Measurements from ENCODE around the gene ANXA4.

ANXA4 gene

DNA sequence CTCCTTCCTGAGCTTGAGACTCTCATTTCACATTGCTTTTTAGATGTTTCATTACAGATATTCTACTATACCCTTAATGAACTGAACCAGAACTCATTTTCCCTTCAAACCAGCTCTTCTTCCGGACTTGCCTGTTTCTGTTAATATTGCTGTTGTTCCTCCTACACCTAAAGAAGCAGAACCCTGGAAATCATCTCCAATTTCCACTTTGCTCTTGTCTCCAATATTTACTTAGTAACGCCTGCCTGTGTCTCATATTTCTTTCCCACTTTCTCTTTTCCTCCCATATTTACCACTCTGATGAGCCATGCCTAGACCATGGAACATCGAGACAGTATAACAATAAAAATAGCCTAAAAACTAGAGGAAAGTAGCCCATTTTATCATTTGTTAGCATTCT is 69.7 kb downstream of the ANXA4 start:
- no peak for DNase-seq (ENCODE audit: low read depth)
- TF ChIP-seq, protein P1, sequence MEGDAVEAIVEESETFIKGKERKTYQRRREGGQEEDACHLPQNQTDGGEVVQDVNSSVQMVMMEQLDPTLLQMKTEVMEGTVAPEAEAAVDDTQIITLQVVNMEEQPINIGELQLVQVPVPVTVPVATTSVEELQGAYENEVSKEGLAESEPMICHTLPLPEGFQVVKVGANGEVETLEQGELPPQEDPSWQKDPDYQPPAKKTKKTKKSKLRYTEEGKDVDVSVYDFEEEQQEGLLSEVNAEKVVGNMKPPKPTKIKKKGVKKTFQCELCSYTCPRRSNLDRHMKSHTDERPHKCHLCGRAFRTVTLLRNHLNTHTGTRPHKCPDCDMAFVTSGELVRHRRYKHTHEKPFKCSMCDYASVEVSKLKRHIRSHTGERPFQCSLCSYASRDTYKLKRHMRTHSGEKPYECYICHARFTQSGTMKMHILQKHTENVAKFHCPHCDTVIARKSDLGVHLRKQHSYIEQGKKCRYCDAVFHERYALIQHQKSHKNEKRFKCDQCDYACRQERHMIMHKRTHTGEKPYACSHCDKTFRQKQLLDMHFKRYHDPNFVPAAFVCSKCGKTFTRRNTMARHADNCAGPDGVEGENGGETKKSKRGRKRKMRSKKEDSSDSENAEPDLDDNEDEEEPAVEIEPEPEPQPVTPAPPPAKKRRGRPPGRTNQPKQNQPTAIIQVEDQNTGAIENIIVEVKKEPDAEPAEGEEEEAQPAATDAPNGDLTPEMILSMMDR (IDR thresholded peaks at IDR 0.05; ENCODE audit: control insufficient read depth, extremely low read depth, insufficient read depth) = no peak
- H3K4me3 ChIP-seq (ENCODE audit: low read depth, low read length) = no peak overlapping the region

DNA sequence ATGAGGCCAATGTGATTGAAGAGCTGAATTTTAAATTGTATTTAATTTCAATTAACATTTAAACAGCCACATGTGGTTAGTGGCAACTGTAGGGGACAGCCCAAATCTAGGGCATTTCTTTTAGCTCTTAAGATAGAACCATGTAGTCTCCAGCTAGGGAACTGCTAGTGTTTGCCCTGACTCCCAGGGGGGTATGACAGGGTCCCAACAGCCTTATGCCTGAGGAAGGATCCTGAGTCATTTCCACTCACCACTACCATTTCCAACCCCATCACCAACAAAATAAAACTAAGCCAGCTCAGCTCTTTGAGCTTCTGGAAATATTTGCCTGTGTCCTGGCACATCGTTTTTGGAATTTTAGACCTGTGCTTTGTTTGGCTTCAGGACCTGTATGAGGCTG is 73.8 kb downstream of the ANXA4 start:
- no peak for DNase-seq (ENCODE audit: low read depth)
- H3K4me3 ChIP-seq (ENCODE audit: low read depth, low read length) = no peak overlapping the region
- TF ChIP-seq, protein P1 (IDR thresholded peaks at IDR 0.05; ENCODE audit: control insufficient read depth, extremely low read depth, insufficient read depth) = no peak

DNA sequence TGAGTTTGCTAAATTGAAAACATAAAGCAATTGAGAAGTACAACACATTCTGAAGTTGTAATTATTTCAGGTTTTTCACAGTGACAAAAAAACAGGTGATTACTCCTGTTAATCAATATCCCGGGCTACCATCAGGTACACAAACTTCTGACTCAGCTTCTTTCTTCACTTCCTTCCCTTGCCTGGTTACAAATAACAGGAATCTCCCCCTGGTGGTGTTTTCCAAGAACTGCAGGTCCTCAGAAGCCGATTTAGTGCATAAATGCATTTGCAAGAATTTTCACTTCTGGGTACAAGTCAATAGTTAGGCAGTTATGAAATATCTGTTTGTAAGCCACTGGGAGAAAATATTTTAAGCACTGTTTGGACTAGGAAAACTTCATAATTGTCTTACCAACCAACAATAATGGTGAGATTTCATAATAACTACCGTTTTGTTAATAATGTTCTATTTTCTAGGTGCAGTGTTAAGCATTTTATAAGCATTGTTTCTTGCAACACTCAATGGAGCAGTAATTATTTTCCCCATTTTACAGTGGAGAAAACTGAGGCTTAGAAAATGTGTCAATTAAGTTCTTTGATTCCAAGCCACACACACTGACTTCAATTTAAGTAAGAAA is 75.1 kb downstream of the ANXA4 start:
- TF ChIP-seq, protein P1 (IDR thresholded peaks at IDR 0.05; ENCODE audit: control insufficient read depth, extremely low read depth, insufficient read depth) = peak; percentile 47
- H3K4me3 ChIP-seq (ENCODE audit: low read depth, low read length) = no peak overlapping the region
- peak; percentile 49 for DNase-seq (ENCODE audit: low read depth)

DNA sequence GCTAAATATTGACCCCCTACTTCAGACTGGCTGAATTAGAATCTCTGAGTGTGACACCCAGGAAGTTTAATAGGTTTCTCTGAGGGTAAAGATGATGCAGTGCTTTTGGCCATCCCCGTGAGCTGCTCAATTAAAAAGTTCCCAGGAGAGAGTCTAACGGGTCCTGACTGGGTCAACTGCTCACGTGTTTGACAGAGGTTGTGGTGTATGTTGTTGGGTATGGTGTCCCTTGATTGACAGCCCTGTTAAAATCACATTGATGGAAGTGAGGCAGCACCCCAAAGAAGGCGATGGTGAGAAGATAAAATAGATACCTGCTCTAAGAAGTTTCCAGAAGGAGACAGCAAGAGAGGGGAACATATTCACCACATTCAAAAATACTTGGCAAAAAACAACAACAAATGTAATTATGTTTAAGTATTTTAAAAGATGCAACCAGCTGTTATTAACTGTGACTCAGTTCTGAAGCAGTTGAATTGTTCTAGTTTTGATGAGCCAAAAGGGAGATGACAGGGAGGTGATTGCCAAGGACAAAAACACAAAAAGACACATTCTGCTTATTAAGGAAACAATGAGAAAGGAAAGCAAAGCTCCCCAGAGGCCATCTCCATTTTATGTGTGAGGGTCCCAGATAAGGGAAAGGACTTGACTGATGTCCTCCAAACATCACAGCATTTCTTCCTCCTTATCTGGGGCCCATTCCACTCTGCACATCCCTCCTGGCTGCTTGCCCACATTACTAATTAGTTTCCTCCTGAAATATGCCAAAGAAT is 76.0 kb downstream of the ANXA4 start:
- H3K4me3 ChIP-seq (ENCODE audit: low read depth, low read length) = no peak overlapping the region
- TF ChIP-seq, protein P1 (IDR thresholded peaks at IDR 0.05; ENCODE audit: control insufficient read depth, extremely low read depth, insufficient read depth) = no peak
- DNase-seq (ENCODE audit: low read depth) = no peak

DNA sequence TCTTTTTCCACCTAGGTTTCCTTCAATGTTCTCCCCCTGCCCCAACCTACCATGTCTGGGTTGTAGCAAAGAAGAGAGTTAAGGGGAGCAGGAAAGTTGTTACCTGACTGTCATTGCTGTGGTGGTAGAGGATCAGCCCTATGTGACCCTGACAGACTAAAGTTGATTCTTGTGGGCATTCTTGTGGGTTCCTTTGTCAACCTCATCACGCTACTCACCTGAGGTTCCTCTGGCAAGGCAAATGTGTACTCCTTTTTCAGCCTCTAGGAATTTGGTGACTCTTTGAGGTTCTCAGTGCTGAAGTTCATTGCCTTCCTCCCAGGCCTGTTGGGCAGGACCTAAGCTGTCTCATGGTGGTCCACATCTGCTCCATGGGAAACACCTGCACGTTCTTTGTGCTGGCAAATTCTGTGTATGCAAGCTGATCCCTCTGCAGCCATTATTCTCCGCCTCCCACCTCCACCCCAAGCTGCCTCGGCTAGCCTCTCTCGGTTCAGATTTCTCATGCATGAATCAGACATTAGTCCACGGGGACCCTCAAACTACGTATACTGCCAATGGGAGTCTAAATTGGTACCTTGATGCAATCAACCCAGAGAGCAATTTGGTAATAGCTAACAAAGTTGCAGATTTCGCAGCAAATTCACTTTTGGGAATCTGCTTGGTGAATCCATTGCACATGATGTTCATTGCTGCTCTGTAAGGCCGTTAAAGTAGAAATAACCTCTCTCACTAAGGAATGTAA is 86.0 kb downstream of the ANXA4 start:
- TF ChIP-seq, protein P1 (IDR thresholded peaks at IDR 0.05; ENCODE audit: control insufficient read depth, extremely low read depth, insufficient read depth) = no peak
- DNase-seq (ENCODE audit: low read depth) = no peak
- H3K4me3 ChIP-seq (ENCODE audit: low read depth, low read length) = no peak overlapping the region

DNA sequence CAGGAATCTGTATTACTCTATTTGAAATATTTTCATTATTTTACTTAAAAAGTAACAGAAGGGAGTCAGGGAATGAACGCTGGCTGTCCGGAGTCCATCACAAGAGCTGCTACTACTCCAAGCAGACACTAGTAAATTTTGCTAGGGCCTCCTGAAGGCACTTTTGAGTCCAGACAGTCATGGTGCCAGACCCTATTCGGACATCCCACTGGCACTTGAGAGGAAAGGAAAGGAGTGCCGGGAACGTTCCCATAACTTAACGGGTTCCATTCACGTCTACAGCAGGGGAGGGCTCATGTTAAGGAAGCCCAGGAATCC is 87.0 kb downstream of the ANXA4 start:
- TF ChIP-seq, protein P1 (IDR thresholded peaks at IDR 0.05; ENCODE audit: control insufficient read depth, extremely low read depth, insufficient read depth) = no peak
- H3K4me3 ChIP-seq (ENCODE audit: low read depth, low read length) = peak overlapping the region; percentile 77
- DNase-seq (ENCODE audit: low read depth) = no peak
